ENCODE data around the gene USP31. TPM values are rescaled to one million over a fixed set of nuclear protein-coding genes. Genes with fewer than 3 reads are reported as not detected.
A peak's percentile ranks its signal among the peaks of the same experiment; 100 is the strongest.

Gene USP31
- total and polyA plus RNA-seq, 2 donors = 2.6 to 3.7 TPM

DNA sequence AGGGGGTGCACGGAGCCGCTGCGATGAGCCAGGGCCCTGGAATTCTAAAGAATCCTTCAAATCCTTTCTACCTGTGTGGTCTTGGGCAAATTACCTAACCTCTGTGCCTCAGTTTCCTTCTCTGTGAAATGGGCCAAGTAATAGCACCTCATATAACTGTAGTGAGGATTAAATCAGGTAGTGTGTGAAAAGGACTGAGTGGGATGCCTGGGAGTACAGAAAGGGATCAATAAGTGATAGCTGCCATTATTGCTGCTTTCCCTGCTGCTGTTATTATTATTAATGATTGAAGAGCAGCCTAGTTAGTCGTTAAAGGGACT is 34.3 kb upstream of the USP31 start:
- DNase-seq (ENCODE audit: low read depth in 6 of 9, low spot score in 9 of 9) = no peak
- no peak overlapping the region for H3K4me3 ChIP-seq (ENCODE audit: low read length in 2 of 2)
- H3K36me3 ChIP-seq (ENCODE audit: control insufficient read depth in 2 of 2, insufficient read depth in 2 of 2, low read length in 1 of 2) = no peaks in the 10 kb centered on the region
- H3K27me3 ChIP-seq (ENCODE audit: control insufficient read depth in 2 of 2, insufficient read depth in 1 of 2, low read length in 1 of 2) = peaks cover 29 to 47% of the 10 kb centered on the region in 2 donors
- 21% methylated on average over 4 of the region's 4 CpGs for WGBS
- no peaks in the 10 kb centered on the region for H3K9me3 ChIP-seq (ENCODE audit: control insufficient read depth in 2 of 2, insufficient read depth in 1 of 2, low read length in 1 of 2)
- no peaks in the 10 kb centered on the region for H3K4me1 ChIP-seq (ENCODE audit: control insufficient read depth in 2 of 2, insufficient read depth in 2 of 2, low read length in 2 of 2)
- H3K27ac ChIP-seq (ENCODE audit: low read depth in 1 of 2, low read length in 1 of 2) = no peak overlapping the region

DNA sequence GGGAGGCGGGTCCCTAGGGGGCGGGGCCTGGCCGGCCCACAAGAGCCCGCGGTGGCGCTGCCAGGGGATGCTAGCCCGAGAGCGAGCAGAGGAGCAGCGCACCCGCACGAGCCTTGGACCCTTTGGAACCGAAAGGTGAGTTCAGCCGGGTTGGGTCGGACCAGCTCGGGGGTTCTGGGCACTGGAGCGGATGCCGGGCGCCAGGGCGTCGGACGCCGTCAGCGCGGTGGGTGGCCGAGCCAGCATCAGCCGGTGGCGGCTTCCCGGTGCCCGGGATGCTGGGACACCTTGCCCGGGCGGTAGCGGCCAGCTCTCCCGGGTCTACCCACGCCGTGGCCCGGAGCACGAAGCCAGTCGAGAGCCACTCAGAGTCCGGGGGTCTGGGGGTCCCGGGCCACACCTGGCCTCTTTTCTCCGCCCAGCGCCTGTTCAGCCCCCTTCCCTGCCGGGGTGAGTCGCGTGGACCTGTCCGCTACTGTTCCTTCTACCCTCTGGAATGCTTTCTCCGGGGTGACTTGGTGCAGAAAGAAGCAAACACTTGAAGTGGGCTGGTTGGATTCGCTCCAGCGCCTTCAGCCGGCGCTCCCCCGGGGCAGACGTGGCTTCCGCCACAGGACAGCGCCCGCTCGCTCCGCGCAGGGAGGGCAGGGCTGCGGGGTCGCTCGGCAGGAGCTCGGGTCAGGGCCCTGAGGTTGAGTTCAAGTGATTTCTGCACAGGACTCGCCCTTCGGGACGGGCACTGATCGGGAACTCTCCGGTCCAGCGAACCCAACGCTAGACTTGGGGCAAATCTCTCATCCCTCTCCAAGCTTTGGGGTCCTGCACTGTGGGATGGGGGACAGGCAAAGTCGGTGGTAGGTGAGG is 33.7 kb upstream of the USP31 start, which contains the start of gene SCNN1G:
SCNN1G (plus strand) TSS at position 67 of the 864 bp plus-strand sequence. CDS start 3,527 bp downstream, outside the sequence.
- DNase-seq (ENCODE audit: low read depth in 6 of 9, low spot score in 9 of 9) = no peak
- no peaks in the 10 kb centered on the region for H3K9me3 ChIP-seq (ENCODE audit: control insufficient read depth in 2 of 2, insufficient read depth in 1 of 2, low read length in 1 of 2)
- peaks cover 29 to 47% of the 10 kb centered on the region in 2 donors for H3K27me3 ChIP-seq (ENCODE audit: control insufficient read depth in 2 of 2, insufficient read depth in 1 of 2, low read length in 1 of 2)
- H3K4me1 ChIP-seq (ENCODE audit: control insufficient read depth in 2 of 2, insufficient read depth in 2 of 2, low read length in 2 of 2) = no peaks in the 10 kb centered on the region
- H3K36me3 ChIP-seq (ENCODE audit: control insufficient read depth in 2 of 2, insufficient read depth in 2 of 2, low read length in 1 of 2) = no peaks in the 10 kb centered on the region
- 5% methylated on average over 71 of the region's 71 CpGs for WGBS
- H3K4me3 ChIP-seq (ENCODE audit: low read length in 2 of 2) = peak within 1 kb of the TSS in 1 of 2 donors; percentile 27
- H3K27ac ChIP-seq (ENCODE audit: low read depth in 1 of 2, low read length in 1 of 2) = no peak within 1 kb of the TSS

GRCh38 chr16:23182206-23182678 is 33.0 kb upstream of the USP31 start:
- no peaks in the 10 kb centered on the region for H3K9me3 ChIP-seq (ENCODE audit: control insufficient read depth in 2 of 2, insufficient read depth in 1 of 2, low read length in 1 of 2)
- peak overlapping the region in 1 of 2 donors; percentile 27 for H3K4me3 ChIP-seq (ENCODE audit: low read length in 2 of 2)
- H3K4me1 ChIP-seq (ENCODE audit: control insufficient read depth in 2 of 2, insufficient read depth in 2 of 2, low read length in 2 of 2) = no peaks in the 10 kb centered on the region
- 5% methylated on average over 33 of the region's 33 CpGs for WGBS
- peaks cover 29 to 47% of the 10 kb centered on the region in 2 donors for H3K27me3 ChIP-seq (ENCODE audit: control insufficient read depth in 2 of 2, insufficient read depth in 1 of 2, low read length in 1 of 2)
- no peaks in the 10 kb centered on the region for H3K36me3 ChIP-seq (ENCODE audit: control insufficient read depth in 2 of 2, insufficient read depth in 2 of 2, low read length in 1 of 2)
- no peak overlapping the region for H3K27ac ChIP-seq (ENCODE audit: low read depth in 1 of 2, low read length in 1 of 2)
- peak; percentile 6 to 57 (median 26) for DNase-seq (ENCODE audit: low read depth in 6 of 9, low spot score in 9 of 9)

DNA sequence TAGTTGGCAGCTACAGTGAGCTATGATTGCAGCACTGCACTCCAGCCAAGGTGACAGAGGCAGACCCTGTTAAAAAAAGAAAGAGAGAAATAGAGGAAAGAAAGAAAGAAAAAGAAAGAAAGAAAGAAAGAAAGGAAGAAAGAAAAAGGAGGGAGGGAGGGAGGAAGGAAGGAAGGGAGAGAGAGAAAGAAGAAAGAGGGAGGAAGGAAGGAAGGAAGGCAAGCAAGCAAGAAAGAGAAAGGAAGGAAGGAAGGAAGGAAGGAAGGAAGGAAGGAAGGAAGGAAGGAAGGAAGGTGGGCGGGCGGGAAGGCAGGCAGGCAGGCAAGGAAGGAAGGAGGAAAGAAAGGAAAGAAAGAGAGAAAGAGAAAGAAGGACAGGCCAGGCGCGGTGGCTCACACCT is 32.3 kb upstream of the USP31 start:
- no peak overlapping the region for H3K4me3 ChIP-seq (ENCODE audit: low read length in 2 of 2)
- DNase-seq (ENCODE audit: low read depth in 6 of 9, low spot score in 9 of 9) = no peak
- peaks cover 29 to 47% of the 10 kb centered on the region in 2 donors for H3K27me3 ChIP-seq (ENCODE audit: control insufficient read depth in 2 of 2, insufficient read depth in 1 of 2, low read length in 1 of 2)
- H3K9me3 ChIP-seq (ENCODE audit: control insufficient read depth in 2 of 2, insufficient read depth in 1 of 2, low read length in 1 of 2) = no peaks in the 10 kb centered on the region
- 89% methylated on average over 4 of the region's 4 CpGs for WGBS
- H3K4me1 ChIP-seq (ENCODE audit: control insufficient read depth in 2 of 2, insufficient read depth in 2 of 2, low read length in 2 of 2) = no peaks in the 10 kb centered on the region
- no peak overlapping the region for H3K27ac ChIP-seq (ENCODE audit: low read depth in 1 of 2, low read length in 1 of 2)
- H3K36me3 ChIP-seq (ENCODE audit: control insufficient read depth in 2 of 2, insufficient read depth in 2 of 2, low read length in 1 of 2) = no peaks in the 10 kb centered on the region

DNA sequence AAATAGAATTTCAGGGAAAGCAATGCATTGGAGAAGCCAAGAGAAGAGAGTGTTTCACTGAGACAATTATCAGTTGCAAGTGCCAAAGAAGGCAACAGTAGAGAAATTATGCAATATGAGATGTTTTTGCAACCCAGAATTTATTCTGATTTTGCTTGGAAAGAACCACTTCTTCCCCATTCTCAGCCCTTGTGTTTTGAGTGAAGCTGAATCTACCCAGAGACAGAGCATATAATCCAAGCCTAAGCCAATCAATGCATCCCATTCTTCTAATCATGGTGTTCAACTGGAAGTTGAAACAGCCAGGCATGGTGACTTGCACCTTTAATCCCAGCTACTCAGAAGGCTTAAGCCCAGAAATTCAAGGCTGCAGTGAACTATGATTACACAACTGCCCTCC is 26.4 kb upstream of the USP31 start:
- Histone ChIP-seq H3K4me1 (ENCODE audit: control insufficient read depth in 2 of 2, insufficient read depth in 2 of 2, low read length in 2 of 2) (no peaks in the 10 kb centered on the region), H3K36me3 (ENCODE audit: control insufficient read depth in 2 of 2, insufficient read depth in 2 of 2, low read length in 1 of 2) (no peaks in the 10 kb centered on the region), H3K27ac (ENCODE audit: low read depth in 1 of 2, low read length in 1 of 2) (no peak overlapping the region), H3K9me3 (ENCODE audit: control insufficient read depth in 2 of 2, insufficient read depth in 1 of 2, low read length in 1 of 2) (no peaks in the 10 kb centered on the region), H3K4me3 (ENCODE audit: low read length in 2 of 2) (no peak overlapping the region), H3K27me3 (ENCODE audit: control insufficient read depth in 2 of 2, insufficient read depth in 1 of 2, low read length in 1 of 2) (no peaks in the 10 kb centered on the region)
- DNase-seq (ENCODE audit: low read depth in 6 of 9, low spot score in 9 of 9) = no peak

DNA sequence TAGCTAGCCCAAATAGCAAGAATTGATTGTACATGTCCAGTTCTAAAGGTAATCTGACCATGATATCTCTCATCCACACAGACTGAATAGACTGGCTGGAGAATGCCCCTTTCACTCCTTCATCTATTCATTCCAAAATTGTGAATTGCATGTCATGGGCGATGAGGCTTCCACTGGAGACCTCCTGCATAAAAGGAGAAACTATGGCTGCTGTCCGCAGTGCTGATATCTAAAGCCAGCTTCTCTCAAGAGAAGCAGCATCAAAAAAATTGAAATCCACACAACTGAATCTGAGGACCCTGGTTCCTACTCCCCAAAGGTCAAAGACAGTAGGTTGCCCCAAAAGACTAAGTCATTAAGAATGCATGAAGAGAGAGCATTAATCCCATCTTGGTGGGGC is 25.4 kb upstream of the USP31 start:
- WGBS = 53% methylated on average over 2 of the region's 2 CpGs

GRCh38 chr16:23172994-23173393 is 23.7 kb upstream of the USP31 start:
- H3K36me3 ChIP-seq (ENCODE audit: control insufficient read depth in 2 of 2, insufficient read depth in 2 of 2, low read length in 1 of 2) = no peaks in the 10 kb centered on the region
- H3K27ac ChIP-seq (ENCODE audit: low read depth in 1 of 2, low read length in 1 of 2) = no peak overlapping the region
- no peaks in the 10 kb centered on the region for H3K9me3 ChIP-seq (ENCODE audit: control insufficient read depth in 2 of 2, insufficient read depth in 1 of 2, low read length in 1 of 2)
- H3K27me3 ChIP-seq (ENCODE audit: control insufficient read depth in 2 of 2, insufficient read depth in 1 of 2, low read length in 1 of 2) = no peaks in the 10 kb centered on the region
- DNase-seq (ENCODE audit: low read depth in 6 of 9, low spot score in 9 of 9) = no peak
- no peak overlapping the region for H3K4me3 ChIP-seq (ENCODE audit: low read length in 2 of 2)
- 95% methylated on average over 3 of the region's 3 CpGs for WGBS
- H3K4me1 ChIP-seq (ENCODE audit: control insufficient read depth in 2 of 2, insufficient read depth in 2 of 2, low read length in 2 of 2) = no peaks in the 10 kb centered on the region

More for the DNA sequence above, 25.4 kb upstream of the USP31 start:
- no peaks in the 10 kb centered on the region for H3K36me3 ChIP-seq (ENCODE audit: control insufficient read depth in 2 of 2, insufficient read depth in 2 of 2, low read length in 1 of 2)
- no peaks in the 10 kb centered on the region for H3K27me3 ChIP-seq (ENCODE audit: control insufficient read depth in 2 of 2, insufficient read depth in 1 of 2, low read length in 1 of 2)
- no peaks in the 10 kb centered on the region for H3K4me1 ChIP-seq (ENCODE audit: control insufficient read depth in 2 of 2, insufficient read depth in 2 of 2, low read length in 2 of 2)
- no peak overlapping the region for H3K27ac ChIP-seq (ENCODE audit: low read depth in 1 of 2, low read length in 1 of 2)
- no peak overlapping the region for H3K4me3 ChIP-seq (ENCODE audit: low read length in 2 of 2)
- no peaks in the 10 kb centered on the region for H3K9me3 ChIP-seq (ENCODE audit: control insufficient read depth in 2 of 2, insufficient read depth in 1 of 2, low read length in 1 of 2)
- peak in 1 of 9 donors; percentile 16 for DNase-seq (ENCODE audit: low read depth in 6 of 9, low spot score in 9 of 9)

DNA sequence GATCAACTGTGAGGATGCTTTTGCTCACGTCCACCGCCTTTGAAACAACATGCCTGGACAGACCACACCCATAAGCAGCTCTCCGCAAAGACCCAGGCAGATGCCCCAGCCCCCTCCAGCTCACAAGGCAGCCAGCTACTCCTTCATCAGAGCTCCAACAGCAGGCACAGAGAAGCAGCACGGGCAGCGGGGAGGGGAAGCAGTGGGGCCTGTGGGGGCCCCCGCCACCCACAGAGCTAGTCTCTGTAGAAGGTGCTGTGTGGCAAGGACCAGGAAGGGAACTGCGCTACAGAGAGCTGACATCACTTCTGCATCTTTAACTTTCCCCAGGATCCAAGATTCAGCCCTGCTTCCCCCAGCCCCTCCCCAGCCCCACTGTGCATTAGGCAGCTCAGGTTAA is 23.3 kb upstream of the USP31 start:
- no peaks in the 10 kb centered on the region for H3K27me3 ChIP-seq (ENCODE audit: control insufficient read depth in 2 of 2, insufficient read depth in 1 of 2, low read length in 1 of 2)

DNA sequence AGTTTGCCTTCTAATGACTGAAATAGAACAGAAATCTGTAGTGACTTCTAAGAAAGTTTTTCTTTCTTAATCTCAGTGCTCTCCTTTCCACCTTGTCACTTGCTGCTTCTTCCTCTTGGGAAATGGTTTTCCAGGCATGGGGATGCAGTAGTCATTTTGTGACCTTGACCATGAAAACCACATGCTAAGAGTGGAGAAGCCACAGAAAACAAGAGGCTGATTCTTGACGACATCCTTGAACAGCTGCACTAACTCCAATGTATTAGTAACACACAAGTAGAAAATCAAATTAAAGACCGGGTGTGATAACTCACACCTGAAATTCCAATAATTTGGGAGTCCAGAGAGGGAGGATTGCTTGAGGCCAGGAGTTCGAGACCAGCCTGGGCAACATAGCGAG is 15.5 kb upstream of the USP31 start:
- Histone ChIP-seq H3K36me3 (ENCODE audit: control insufficient read depth in 2 of 2, insufficient read depth in 2 of 2, low read length in 1 of 2) (no peaks in the 10 kb centered on the region), H3K4me1 (ENCODE audit: control insufficient read depth in 2 of 2, insufficient read depth in 2 of 2, low read length in 2 of 2) (no peaks in the 10 kb centered on the region), H3K9me3 (ENCODE audit: control insufficient read depth in 2 of 2, insufficient read depth in 1 of 2, low read length in 1 of 2) (no peaks in the 10 kb centered on the region), H3K27me3 (ENCODE audit: control insufficient read depth in 2 of 2, insufficient read depth in 1 of 2, low read length in 1 of 2) (no peaks in the 10 kb centered on the region), H3K27ac (ENCODE audit: low read depth in 1 of 2, low read length in 1 of 2) (no peak overlapping the region), H3K4me3 (ENCODE audit: low read length in 2 of 2) (no peak overlapping the region)
- WGBS = 94% methylated on average over 4 of the region's 4 CpGs
- no peak for DNase-seq (ENCODE audit: low read depth in 6 of 9, low spot score in 9 of 9)

More for the DNA sequence above, 23.3 kb upstream of the USP31 start:
- no peak for DNase-seq (ENCODE audit: low read depth in 6 of 9, low spot score in 9 of 9)
- H3K27ac ChIP-seq (ENCODE audit: low read depth in 1 of 2, low read length in 1 of 2) = no peak overlapping the region
- no peak overlapping the region for H3K4me3 ChIP-seq (ENCODE audit: low read length in 2 of 2)
- 48% methylated on average over 7 of the region's 7 CpGs for WGBS
- H3K4me1 ChIP-seq (ENCODE audit: control insufficient read depth in 2 of 2, insufficient read depth in 2 of 2, low read length in 2 of 2) = no peaks in the 10 kb centered on the region
- no peaks in the 10 kb centered on the region for H3K9me3 ChIP-seq (ENCODE audit: control insufficient read depth in 2 of 2, insufficient read depth in 1 of 2, low read length in 1 of 2)
- H3K36me3 ChIP-seq (ENCODE audit: control insufficient read depth in 2 of 2, insufficient read depth in 2 of 2, low read length in 1 of 2) = no peaks in the 10 kb centered on the region

Measured in thymus (tissue), 11 donors.